CD4-positive, CD25-positive, alpha-beta regulatory T cell (primary cell): Measurements from ENCODE around the gene KRT73. TPM values are rescaled to one million over a fixed set of nuclear protein-coding genes. Genes with fewer than 3 reads are reported as not detected.
A peak's percentile ranks its signal among the peaks of the same experiment; 100 is the strongest.

Source experiments
- ATAC-seq, 2 donors: fragments of 150-1000 bp; cut with Tn5 transposase; one replicate each; pipeline ENCODE4 v1.10.0; 2021; ENCODE audit warnings: low read depth in 2 of 2, moderate number of reproducible peaks in 2 of 2, moderate library complexity in 1 of 2
- DNase-seq, 3 donors: peaks; one replicate each; pipeline versions ENCODE4 v3.0.0 to v3.0.0-alpha.2; 2012 to 2022; ENCODE audit warnings: mixed read lengths in 1 of 3
- H3K27ac ChIP-seq: one replicate; pipeline ENCODE4 v1.7.0; 2013; ENCODE audit warnings: mild to moderate bottlenecking, low read length; ENCODE audit not compliant: insufficient read depth, poor library complexity, severe bottlenecking
- H3K27me3 ChIP-seq: one replicate; pipeline ENCODE4 v1.7.0; 2013; ENCODE audit warnings: low read length; ENCODE audit not compliant: control insufficient read depth, insufficient read depth
- H3K36me3 ChIP-seq: one replicate; pipeline ENCODE4 v1.7.0; 2013; ENCODE audit warnings: mild to moderate bottlenecking, low read length, moderate library complexity; ENCODE audit not compliant: control insufficient read depth, insufficient read depth
- H3K4me1 ChIP-seq: 2 replicates; pipeline ENCODE4 v1.7.0; 2013; ENCODE audit warnings: mild to moderate bottlenecking, low read length; ENCODE audit not compliant: insufficient read depth, control insufficient read depth, poor library complexity, severe bottlenecking
- H3K4me3 ChIP-seq: one replicate; pipeline ENCODE4 v1.7.0; 2013; ENCODE audit warnings: low read depth, mild to moderate bottlenecking, low read length, moderate library complexity
- H3K9me3 ChIP-seq, 2 experiments: 1 replicate in 1 of 2; 2 replicates in 1 of 2; pipeline ENCODE4 v1.7.0; 2013; ENCODE audit warnings: low read length in 2 of 2, mild to moderate bottlenecking in 1 of 2, moderate library complexity in 1 of 2; ENCODE audit not compliant: control insufficient read depth in 2 of 2
- H3K27ac Mint-ChIP-seq, 3 donors: one replicate each; pipeline ENCODE4 v1.8.0; 2020 to 2022; ENCODE audit warnings: mild to moderate bottlenecking in 3 of 3, mixed read lengths in 3 of 3, moderate library complexity in 2 of 3
- H3K27me3 Mint-ChIP-seq: one replicate; pipeline ENCODE4 v1.8.0; 2022; ENCODE audit warnings: mild to moderate bottlenecking, mixed read lengths
- H3K36me3 Mint-ChIP-seq: one replicate; pipeline ENCODE4 v1.8.0; 2020; ENCODE audit warnings: mixed read lengths
- H3K4me1 Mint-ChIP-seq, 4 donors: one replicate each; pipeline ENCODE4 v1.8.0; 2020 to 2022; ENCODE audit warnings: mixed read lengths in 4 of 4, mild to moderate bottlenecking in 1 of 4
- H3K4me3 Mint-ChIP-seq, 4 donors: one replicate each; pipeline ENCODE4 v1.8.0; 2020 to 2022; ENCODE audit warnings: mild to moderate bottlenecking in 4 of 4, mixed read lengths in 4 of 4, moderate library complexity in 3 of 4
- H3K9me3 Mint-ChIP-seq, 7 donors: one replicate each; pipeline ENCODE4 v1.8.0; 2020 to 2022; ENCODE audit warnings: mixed read lengths in 7 of 7, mild to moderate bottlenecking in 3 of 7, moderate library complexity in 2 of 7
- polyA plus RNA-seq, 4 donors: library from polyadenylated mRNA; unstranded; fragments of 300-500 nt; fragmentation: Illumina TruSeq; gene quantifications; one replicate each; pipeline ENCODE4 v1.2.3, GENCODE V29; 2021
- total RNA-seq: library from RNA; stranded (reverse); gene quantifications from one replicate; pipeline ENCODE4 v1.2.3, GENCODE V29; 2022

KRT73 gene
- total and polyA plus RNA-seq, 5 donors from 2014 or later = 1.0 to 1.4 (median 1.1) TPM; not detected in 2

DNA sequence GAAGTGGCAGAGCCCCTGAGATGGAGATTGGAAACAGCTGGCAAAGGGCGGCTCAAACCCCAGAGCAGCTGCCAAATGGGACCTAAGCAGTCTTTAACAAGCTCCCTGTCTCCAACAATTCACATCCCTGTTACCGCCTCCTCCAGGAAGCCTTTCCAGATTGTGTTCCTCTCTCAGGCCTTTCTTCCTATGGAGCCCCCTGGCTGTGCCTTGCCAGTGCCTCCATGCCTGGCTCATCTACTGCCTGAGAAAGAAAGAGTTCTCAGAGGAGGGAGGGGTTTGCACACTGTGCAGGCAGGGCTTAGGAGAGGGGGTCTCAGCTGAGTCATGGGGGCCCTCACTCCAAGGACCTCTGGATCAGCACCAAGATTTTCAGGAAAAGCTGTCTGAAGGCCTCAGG is 35.9 kb downstream of the KRT73 start:
- no peaks in the 10 kb centered on the region for H3K36me3 Mint-ChIP-seq
- peak overlapping the region in 1 of 3 donors; percentile 24 for H3K27ac Mint-ChIP-seq
- no peaks in the 10 kb centered on the region for H3K9me3 Mint-ChIP-seq
- no peak overlapping the region for H3K4me3 Mint-ChIP-seq
- H3K4me1 Mint-ChIP-seq = peaks cover 0 to 18% (median 3%) of the 10 kb centered on the region in 4 donors
- H3K9me3 ChIP-seq = no peaks in the 10 kb centered on the region
- no peaks in the 10 kb centered on the region for H3K27me3 ChIP-seq
- no peaks in the 10 kb centered on the region for H3K36me3 ChIP-seq
- H3K4me1 ChIP-seq = no peaks in the 10 kb centered on the region
- H3K4me3 ChIP-seq = no peak overlapping the region
- DNase-seq (no peak), ATAC-seq (no peak)
- H3K27me3 Mint-ChIP-seq = peaks cover 4% of the 10 kb centered on the region
- no peak overlapping the region for H3K27ac ChIP-seq

DNA sequence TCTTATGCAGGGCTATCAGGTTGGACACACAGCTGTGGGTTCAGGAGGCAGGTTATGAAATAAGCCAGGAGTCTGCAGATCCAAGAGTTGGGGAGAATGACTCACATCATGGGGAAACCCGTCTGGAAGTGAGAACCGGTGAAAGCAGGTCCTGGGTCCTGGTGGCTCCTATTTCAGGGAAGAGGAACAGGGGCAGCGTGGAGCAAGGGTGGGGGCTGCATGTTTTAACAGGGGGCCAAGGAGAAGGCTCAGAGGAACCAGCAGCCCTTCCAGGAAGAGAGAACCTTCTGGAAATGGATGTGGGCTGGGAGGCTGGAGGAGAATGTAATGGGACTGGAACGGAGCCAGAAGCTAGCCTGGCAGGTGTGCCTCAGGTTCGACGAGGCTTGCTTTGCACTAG is 36.9 kb downstream of the KRT73 start:
- ATAC-seq (no peak), DNase-seq (no peak)
- Mint-ChIP-seq H3K36me3 (no peaks in the 10 kb centered on the region), H3K4me3 (no peak overlapping the region), H3K9me3 (no peaks in the 10 kb centered on the region), H3K27ac (no peak overlapping the region), H3K4me1 (peaks cover 0 to 17% (median 2%) of the 10 kb centered on the region in 4 donors), H3K27me3 (peaks cover 4% of the 10 kb centered on the region)
- Histone ChIP-seq H3K27me3 (no peaks in the 10 kb centered on the region), H3K27ac (no peak overlapping the region), H3K9me3 (no peaks in the 10 kb centered on the region), H3K36me3 (no peaks in the 10 kb centered on the region), H3K4me3 (no peak overlapping the region), H3K4me1 (no peaks in the 10 kb centered on the region)

- H3K4me1 Mint-ChIP-seq = peaks cover 0 to 13% (median 1%) of the 10 kb centered on the region in 4 donors
- Histone ChIP-seq H3K27me3 (no peaks in the 10 kb centered on the region), H3K36me3 (no peaks in the 10 kb centered on the region), H3K27ac (no peak overlapping the region), H3K4me3 (no peak overlapping the region), H3K9me3 (no peaks in the 10 kb centered on the region), H3K4me1 (no peaks in the 10 kb centered on the region)
- peaks cover 4% of the 10 kb centered on the region for H3K27me3 Mint-ChIP-seq
- DNase-seq = no peak
- no peak for ATAC-seq
- H3K9me3 Mint-ChIP-seq = no peaks in the 10 kb centered on the region
- H3K27ac Mint-ChIP-seq = no peak overlapping the region
- no peak overlapping the region for H3K4me3 Mint-ChIP-seq
- H3K36me3 Mint-ChIP-seq = no peaks in the 10 kb centered on the region
Measured at GRCh38 chr12:52581066-52581465, 37.3 kb downstream of the KRT73 start.

DNA sequence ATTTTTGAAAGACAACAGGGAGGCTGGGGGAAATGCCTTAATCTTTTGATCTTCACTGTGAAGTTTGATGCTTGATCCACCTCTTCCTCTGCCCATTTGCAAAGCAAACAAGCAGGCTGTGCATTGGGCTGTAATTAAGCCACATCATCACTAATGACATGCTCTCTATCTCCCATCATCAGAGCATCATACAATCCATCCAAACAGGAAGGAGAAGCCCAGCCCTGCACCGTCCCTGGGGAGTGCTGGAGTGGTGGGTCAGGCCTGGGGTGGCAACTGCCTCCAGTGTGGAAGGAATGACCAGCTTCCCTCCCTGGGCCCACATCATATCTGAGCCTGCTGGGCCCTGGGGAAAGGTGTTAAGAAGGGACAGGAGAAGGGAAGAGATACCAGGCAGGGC is 37.9 kb downstream of the KRT73 start:
- no peak for ATAC-seq
- H3K27me3 Mint-ChIP-seq = peaks cover 4% of the 10 kb centered on the region
- no peaks in the 10 kb centered on the region for H3K36me3 ChIP-seq
- H3K27me3 ChIP-seq = no peaks in the 10 kb centered on the region
- no peak overlapping the region for H3K4me3 ChIP-seq
- no peak for DNase-seq
- no peaks in the 10 kb centered on the region for H3K4me1 ChIP-seq
- no peaks in the 10 kb centered on the region for H3K9me3 ChIP-seq
- H3K9me3 Mint-ChIP-seq = no peaks in the 10 kb centered on the region
- no peak overlapping the region for H3K4me3 Mint-ChIP-seq
- H3K27ac Mint-ChIP-seq = no peak overlapping the region
- peaks cover 0 to 10% (median 1%) of the 10 kb centered on the region in 4 donors for H3K4me1 Mint-ChIP-seq
- H3K27ac ChIP-seq = no peak overlapping the region
- H3K36me3 Mint-ChIP-seq = no peaks in the 10 kb centered on the region

DNA sequence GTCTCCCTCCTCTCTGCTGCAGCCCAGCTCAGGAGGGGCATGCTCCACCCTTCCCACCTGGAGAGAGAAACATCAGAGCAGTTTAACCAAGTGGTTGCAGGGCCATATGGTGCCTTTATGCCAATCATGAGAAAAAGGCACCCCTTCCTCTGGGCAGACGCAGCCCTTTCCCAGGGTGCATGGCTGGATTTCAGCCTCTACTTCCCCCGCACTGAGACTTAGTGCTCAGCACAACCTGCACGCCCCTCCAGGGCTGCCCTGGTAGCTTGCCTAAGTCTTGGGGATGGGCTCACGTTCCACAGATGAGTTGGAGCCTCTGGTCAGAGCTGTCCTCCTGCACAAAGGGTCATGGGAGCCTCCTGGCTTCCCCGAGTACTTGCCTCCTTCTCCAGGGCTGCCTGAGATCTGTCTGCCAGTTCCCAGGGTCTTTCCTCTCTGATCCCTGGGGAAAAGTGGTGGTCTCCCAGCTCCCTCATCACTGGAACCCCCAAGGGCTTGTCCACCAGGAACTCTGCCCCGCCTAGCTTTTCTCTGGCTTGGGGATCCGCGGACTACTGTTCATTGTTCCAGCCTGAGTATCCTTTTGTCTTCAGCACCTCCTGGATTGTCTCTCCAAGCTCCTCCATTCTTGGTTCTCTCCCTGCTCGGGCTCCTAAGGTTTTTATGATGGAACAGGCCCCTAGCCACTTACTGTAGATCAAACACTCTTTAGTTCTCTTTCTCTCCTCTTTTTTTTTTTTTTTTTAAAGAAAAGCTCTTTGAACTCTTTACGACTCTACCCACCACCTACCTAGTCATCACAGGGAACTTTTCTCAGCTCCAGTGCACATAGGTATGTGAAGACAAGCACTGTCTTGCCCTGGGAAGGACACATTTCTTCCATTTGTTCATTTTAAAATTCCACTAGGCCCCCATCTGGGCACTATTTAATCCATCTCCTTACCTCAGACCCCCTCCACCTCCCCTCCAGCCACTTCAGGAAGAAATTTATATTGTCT is 38.6 kb downstream of the KRT73 start:
- Mint-ChIP-seq H3K4me1 (peaks cover 0 to 3% (median 1%) of the 10 kb centered on the region in 4 donors), H3K36me3 (no peaks in the 10 kb centered on the region), H3K4me3 (no peak overlapping the region), H3K27me3 (peaks cover 4% of the 10 kb centered on the region), H3K27ac (peak overlapping the region in 2 of 3 donors; percentile 46 to 58), H3K9me3 (no peaks in the 10 kb centered on the region)
- Histone ChIP-seq H3K27me3 (no peaks in the 10 kb centered on the region), H3K4me1 (no peaks in the 10 kb centered on the region), H3K4me3 (no peak overlapping the region), H3K27ac (no peak overlapping the region), H3K36me3 (no peaks in the 10 kb centered on the region), H3K9me3 (no peaks in the 10 kb centered on the region)
- no peak for DNase-seq
- no peak for ATAC-seq

DNA sequence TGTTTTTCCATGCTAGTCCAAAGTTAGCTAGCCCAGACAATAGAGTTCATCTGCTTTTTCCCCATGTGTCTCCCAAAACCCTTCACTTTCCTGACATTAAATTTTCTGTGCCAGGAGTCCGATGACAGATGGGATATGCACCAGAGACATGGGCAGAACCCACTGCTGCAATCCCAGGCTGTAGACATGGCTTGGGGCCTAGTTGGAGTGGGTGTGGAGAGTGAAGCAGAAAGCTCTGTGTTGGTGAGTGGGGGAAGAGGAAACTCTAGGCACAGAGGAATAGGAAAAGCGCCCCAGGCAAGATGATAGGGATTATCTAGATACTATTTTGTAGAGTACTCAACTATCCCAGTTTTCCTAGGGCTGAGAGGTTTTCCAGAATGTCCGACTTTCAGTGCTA is 39.9 kb downstream of the KRT73 start:
- H3K36me3 ChIP-seq = no peaks in the 10 kb centered on the region
- DNase-seq (no peak), ATAC-seq (no peak)
- Mint-ChIP-seq H3K27ac (no peak overlapping the region), H3K4me3 (no peak overlapping the region), H3K36me3 (no peaks in the 10 kb centered on the region), H3K4me1 (peaks cover 0 to 3% (median 1%) of the 10 kb centered on the region in 4 donors), H3K27me3 (peaks cover 8% of the 10 kb centered on the region), H3K9me3 (no peaks in the 10 kb centered on the region)
- H3K4me3 ChIP-seq = no peak overlapping the region
- H3K27ac ChIP-seq = no peak overlapping the region
- no peaks in the 10 kb centered on the region for H3K27me3 ChIP-seq
- H3K9me3 ChIP-seq = no peaks in the 10 kb centered on the region
- H3K4me1 ChIP-seq = no peaks in the 10 kb centered on the region

DNA sequence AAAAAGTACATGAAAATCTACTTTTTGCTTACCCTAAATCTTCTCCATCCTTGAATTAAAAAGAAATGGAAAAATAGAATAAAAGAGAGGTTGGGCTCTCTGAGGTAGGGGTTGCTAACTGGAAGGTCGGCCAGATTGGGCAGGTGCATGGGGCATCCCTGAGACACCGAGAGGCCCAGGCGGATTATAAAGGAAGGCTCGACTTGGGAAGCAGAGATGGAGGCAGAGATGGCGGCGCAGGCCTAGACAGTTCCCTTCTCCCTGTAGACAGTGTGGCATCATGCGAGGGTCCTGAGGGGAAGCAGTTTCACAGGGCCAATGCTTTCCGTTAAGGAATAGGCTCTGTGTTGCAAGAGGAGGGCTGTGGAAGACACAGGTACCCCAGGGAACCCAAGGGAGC is 41.0 kb downstream of the KRT73 start:
- H3K4me1 Mint-ChIP-seq = no peaks in the 10 kb centered on the region
- H3K27ac ChIP-seq = no peak overlapping the region

GRCh38 chr12:52575948-52576347 is 42.4 kb downstream of the KRT73 start:
- Histone ChIP-seq H3K4me1 (no peaks in the 10 kb centered on the region), H3K4me3 (no peak overlapping the region), H3K36me3 (no peaks in the 10 kb centered on the region), H3K27ac (no peak overlapping the region), H3K27me3 (no peaks in the 10 kb centered on the region), H3K9me3 (no peaks in the 10 kb centered on the region)
- Mint-ChIP-seq H3K27me3 (peaks cover 11% of the 10 kb centered on the region), H3K27ac (no peak overlapping the region), H3K9me3 (no peaks in the 10 kb centered on the region), H3K36me3 (no peaks in the 10 kb centered on the region), H3K4me1 (no peaks in the 10 kb centered on the region), H3K4me3 (no peak overlapping the region)
- no peak for ATAC-seq
- DNase-seq = no peak

More for the DNA sequence above, 41.0 kb downstream of the KRT73 start:
- no peak overlapping the region for H3K4me3 ChIP-seq
- ATAC-seq (no peak), DNase-seq (no peak)
- H3K9me3 ChIP-seq = no peaks in the 10 kb centered on the region
- Mint-ChIP-seq H3K27ac (no peak overlapping the region), H3K36me3 (no peaks in the 10 kb centered on the region), H3K27me3 (peaks cover 11% of the 10 kb centered on the region), H3K4me3 (no peak overlapping the region), H3K9me3 (no peaks in the 10 kb centered on the region)
- H3K4me1 ChIP-seq = no peaks in the 10 kb centered on the region
- H3K27me3 ChIP-seq = no peaks in the 10 kb centered on the region
- no peaks in the 10 kb centered on the region for H3K36me3 ChIP-seq
